GM19395 (cell line): ENCODE results near the gene LHX6.

Source experiments
- ATAC-seq: cut with Tn5 transposase; IDR thresholded peaks from one replicate; pipeline ENCODE4 v1.9.1; 2021; ENCODE audit warnings: mild to moderate bottlenecking, moderate library complexity; ENCODE audit not compliant: unreplicated experiment

Gene LHX6

GRCh38 chr9:122216798-122217418, 11.8 kb downstream of the LHX6 start:
- no peak for ATAC-seq

DNA sequence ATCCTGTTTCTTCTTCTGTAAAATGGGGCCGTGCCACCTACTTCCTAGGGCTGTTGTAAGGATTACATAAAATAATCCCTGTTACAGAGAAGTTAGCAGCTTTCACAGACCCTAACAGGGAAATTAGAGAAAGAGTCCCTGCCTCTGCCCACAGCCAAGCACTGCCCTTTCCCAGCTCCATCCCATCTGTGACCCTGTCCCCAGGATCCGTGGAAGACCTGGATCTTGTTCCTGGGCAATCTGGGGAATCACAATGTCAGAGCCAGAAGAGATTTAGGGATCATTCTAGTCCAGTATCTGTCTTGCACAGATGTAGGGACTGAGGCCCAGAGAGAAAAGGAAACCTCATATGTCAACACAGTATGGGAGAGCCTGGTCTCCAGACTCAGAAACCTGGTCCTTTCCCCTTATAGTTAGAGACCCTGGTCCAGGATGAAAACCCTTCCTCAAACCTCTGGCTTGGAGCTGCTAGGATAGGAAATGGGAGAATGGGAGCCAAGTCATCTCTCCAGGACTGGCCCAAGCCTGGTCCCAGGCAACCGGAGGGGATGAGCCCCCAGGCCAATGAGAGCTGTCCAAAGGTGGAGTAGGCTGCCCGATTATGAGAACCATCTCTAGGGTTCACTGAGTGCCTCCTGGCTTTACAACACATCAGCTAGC, 12.5 kb downstream of the LHX6 start:
- no peak for ATAC-seq

GRCh38 chr9:122215663-122216062, 13.1 kb downstream of the LHX6 start:
- ATAC-seq = no peak

DNA sequence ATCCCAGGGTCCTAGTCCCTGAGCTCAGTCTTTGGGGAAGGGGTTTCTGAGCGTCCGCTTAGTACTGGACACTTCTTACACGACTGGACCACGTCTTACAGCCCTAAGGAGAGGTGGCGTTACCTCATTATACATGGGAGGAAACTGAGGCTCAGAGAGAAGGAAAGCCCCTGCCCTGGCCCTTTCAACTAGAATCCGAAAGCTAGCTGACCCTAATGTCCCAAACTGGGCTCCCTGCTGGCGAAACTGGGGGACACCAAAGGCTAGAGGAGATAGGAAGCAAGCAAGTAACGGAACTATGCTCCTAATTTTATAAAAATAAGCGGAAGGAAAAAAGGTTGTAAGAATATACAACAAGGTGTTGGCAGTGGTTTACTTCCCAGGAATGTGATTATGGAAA, 14.2 kb downstream of the LHX6 start:
- ATAC-seq = no peak

- peak; percentile 64 for ATAC-seq
Observed at GRCh38 chr9:122213589-122214413, 15.0 kb downstream of the LHX6 start.

- no peak for ATAC-seq
Observed at GRCh38 chr9:122213102-122213588, 15.6 kb downstream of the LHX6 start.

- ATAC-seq = no peak
Observed at GRCh38 chr9:122212473-122213004, 16.2 kb downstream of the LHX6 start.

DNA sequence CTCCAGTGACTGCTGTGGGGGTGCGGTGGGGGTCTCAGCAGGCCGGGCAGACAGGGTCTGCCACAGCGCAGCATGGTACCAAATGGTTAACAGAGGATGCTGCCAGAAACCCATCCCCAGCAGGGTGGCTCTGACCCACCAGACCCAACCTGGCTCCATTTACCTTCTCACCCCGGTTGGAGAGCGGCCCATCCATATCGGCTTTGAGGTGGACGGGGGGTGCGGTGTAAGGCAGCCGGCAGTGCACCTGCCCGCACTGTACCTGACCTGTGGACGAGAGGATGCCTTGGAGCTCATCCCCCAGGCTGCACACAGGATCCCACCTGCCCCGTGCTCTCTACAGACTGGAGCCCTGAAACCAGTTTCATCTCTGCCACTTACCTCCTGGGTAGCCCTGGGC, 19.3 kb downstream of the LHX6 start:
- no peak for ATAC-seq

- no peak for ATAC-seq
Observed at GRCh38 chr9:122207096-122207495, 21.7 kb downstream of the LHX6 start.

GRCh38 chr9:122206118-122207046, 22.4 kb downstream of the LHX6 start:
- ATAC-seq = no peak

DNA sequence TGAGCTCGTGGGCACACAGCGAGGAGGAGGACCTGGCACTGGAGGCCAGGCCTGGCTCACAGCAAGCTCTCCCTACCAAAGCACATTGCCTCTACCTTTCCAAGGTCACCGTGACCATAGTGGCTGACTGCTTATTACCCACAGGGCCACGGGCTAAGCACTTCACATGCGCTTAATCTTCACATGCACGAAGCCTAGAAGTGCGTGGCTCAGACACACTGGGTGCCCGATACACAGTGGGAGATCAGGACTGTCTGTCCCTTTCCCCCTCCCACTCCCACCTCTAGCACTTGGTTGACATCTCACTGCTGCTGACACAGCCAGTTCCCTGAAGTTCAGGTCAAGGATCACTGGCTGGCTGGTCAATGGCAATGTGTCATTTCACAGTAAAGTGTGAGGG, 23.6 kb downstream of the LHX6 start:
- no peak for ATAC-seq

GRCh38 chr9:122204491-122204890, 24.3 kb downstream of the LHX6 start:
- ATAC-seq = no peak

DNA sequence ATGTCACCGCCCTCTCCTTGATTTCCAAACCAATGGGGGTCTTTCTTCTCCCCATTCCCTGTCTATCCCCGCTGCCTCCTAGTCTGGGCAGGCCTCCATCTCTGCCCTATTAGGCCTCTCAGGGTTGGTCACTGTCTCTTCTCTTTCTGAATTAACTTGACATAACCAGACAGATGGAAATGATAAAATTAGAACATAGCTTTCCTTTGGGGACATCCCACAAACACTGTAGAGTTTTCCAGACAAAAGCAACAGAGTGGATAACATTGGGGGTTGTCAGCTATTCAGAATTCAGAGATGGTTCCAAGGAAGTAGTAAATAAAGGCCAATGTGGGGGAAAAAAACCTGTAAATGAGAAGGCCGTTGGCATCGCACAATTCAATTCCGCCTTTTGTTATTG, 24.7 kb downstream of the LHX6 start:
- ATAC-seq = no peak

- no peak for ATAC-seq
Observed at GRCh38 chr9:122202111-122202510, 26.6 kb downstream of the LHX6 start.

- no peak for ATAC-seq
Observed at GRCh38 chr9:122201641-122202040, 27.1 kb downstream of the LHX6 start.

- ATAC-seq = no peak
Observed at GRCh38 chr9:122200960-122201595, 27.7 kb downstream of the LHX6 start.

DNA sequence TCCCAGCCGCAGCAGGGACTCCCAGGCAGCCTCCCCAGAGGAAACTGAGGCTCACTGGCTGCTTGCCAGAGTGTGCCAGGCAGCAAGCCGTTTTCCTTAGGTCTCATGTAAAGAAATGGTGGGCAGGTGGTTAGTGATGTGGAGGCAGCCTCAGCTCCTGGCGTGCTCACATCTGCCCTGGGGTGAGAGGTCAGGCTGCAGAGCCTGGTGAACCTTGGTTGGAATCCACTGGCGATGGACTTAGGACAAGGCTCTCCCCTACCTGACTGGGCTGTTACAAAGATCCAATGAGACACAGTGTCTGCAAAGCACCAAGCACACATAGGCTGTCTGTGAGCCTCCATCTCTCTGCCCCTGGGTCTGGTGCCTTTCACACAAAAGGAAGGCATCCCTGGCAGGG, 30.9 kb downstream of the LHX6 start:
- ATAC-seq = no peak

DNA sequence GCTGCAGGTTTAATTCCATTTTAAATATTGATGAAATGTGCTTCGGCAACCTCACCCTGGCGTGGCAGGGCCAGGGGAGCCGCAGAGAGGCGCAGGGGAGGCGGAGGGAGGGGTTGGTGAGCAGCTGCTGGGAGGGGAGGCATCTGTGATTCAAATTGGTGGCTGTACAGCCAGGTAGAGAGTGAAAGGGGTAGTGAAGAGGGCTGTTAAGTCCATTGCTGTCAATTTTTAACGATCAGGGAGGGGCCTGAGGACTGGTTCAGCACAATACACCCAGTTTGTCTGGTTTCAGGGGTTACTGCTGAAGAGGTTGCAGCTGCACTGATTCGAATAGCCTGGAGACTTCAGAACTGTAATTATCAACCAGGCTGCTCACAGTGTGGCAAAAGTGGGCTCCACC, 31.3 kb downstream of the LHX6 start:
- ATAC-seq = no peak

DNA sequence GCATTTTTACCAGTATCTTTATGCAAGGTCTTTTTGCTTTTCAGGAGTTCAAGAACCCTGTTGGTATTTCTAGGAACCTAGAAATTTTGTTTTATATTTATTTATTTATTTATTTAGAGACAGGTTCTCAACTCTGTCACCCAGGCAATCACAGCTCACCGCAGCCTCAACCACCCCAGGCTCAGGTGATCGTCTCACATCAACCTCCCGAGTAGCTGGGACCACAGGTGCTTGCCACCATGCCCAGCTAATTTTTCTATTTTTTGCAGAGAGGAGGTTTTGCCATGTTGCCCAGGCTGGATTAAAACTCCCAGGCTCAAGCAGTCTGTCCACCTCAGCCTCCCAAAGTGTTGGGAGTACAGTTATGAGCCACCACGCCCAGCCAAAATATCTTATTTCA, 32.9 kb downstream of the LHX6 start:
- no peak for ATAC-seq

DNA sequence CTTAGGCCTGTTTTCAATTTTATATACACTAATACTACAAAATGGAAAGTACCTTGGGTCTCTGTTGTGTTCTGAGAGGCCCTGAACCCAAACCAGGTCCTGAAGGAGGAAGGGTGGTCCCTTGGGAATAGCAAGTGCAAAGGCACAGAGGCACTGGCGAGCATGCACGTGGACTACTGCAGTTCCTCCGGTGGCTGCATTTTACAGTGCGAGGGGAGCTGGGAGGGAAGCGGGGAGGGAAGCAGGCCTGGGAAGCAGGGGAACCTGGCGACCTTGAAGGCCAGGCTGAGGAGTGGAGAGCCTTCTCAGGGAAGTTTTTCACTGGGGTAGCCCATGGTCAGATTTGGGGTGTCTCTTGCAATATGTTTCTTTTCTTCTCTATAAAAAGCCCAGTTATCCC, 35.1 kb downstream of the LHX6 start:
- ATAC-seq = no peak
